T-helper 17 cell (primary cell): Measurements from ENCODE around the gene THG1L. TPM values are rescaled to one million over a fixed set of nuclear protein-coding genes. Genes with fewer than 3 reads are reported as not detected.
"Not testable (repeated sequence)": the region's sequence is repeated elsewhere in the genome, so short reads cannot be mapped to it uniquely, and the experiment has no call there.

Experiments
- ATAC-seq: fragments of 150-1000 bp; cut with Tn5 transposase; 2 replicates; pipeline ENCODE4 v1.10.0; 2021; ENCODE audit warnings: mild to moderate bottlenecking, moderate library complexity
- DNase-seq, 3 donors: peaks; one replicate each; pipeline versions ENCODE4 v3.0.0 to v3.0.0-alpha.2; 2020 to 2021
- H3K9me3 ChIP-seq: one replicate; pipeline ENCODE4 v1.7.0; 2013; ENCODE audit warnings: low read length, mild to moderate bottlenecking; ENCODE audit not compliant: control insufficient read depth, poor library complexity, severe bottlenecking
- H3K27ac Mint-ChIP-seq: one replicate; pipeline ENCODE4 v1.8.0; 2022; ENCODE audit warnings: mild to moderate bottlenecking, moderate library complexity, mixed read lengths
- H3K27me3 Mint-ChIP-seq: one replicate; pipeline ENCODE4 v1.8.0; 2022; ENCODE audit warnings: mixed read lengths
- H3K36me3 Mint-ChIP-seq: one replicate; pipeline ENCODE4 v1.8.0; 2022; ENCODE audit warnings: low read depth, mixed read lengths
- H3K4me1 Mint-ChIP-seq: one replicate; pipeline ENCODE4 v1.8.0; 2022; ENCODE audit warnings: mild to moderate bottlenecking, mixed read lengths
- H3K4me3 Mint-ChIP-seq: one replicate; pipeline ENCODE4 v1.8.0; 2022; ENCODE audit warnings: mild to moderate bottlenecking, moderate library complexity, mixed read lengths
- total RNA-seq, 4 donors: library from RNA in 2 of 4; stranded (reverse) in 2 of 4; gene quantifications; one replicate each; pipeline ENCODE4 v1.2.3 and lab custom pipeline; 2022 to 2026

THG1L gene
- total RNA-seq, 2 donors from 2014 or later, result 5.2 to 5.5 TPM

DNA sequence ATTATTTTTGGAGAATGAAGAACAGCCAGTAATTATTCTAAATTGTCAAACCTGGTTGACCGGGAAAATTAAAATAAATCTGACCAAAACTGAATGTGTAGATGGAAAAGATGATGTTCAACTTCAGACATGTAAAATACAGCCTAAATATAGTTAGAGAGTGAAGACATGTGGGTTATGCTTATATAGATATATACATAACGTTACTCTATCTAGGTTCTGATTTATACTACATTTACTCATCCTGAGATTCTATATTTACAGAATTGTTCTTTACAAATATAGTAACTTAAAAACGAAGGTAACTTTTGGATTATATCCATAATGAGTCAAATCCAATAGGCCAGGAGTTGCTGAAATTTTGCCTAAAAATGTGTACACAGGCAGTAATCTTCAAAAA lies 20.8 kb upstream of the THG1L start:
- ATAC-seq, result no peak
- DNase-seq, result no peak
- H3K27me3 Mint-ChIP-seq, result no peaks in the 10 kb centered on the region
- no peaks in the 10 kb centered on the region for H3K9me3 ChIP-seq
- H3K27ac Mint-ChIP-seq, result no peak overlapping the region
- no peaks in the 10 kb centered on the region for H3K36me3 Mint-ChIP-seq
- no peaks in the 10 kb centered on the region for H3K4me1 Mint-ChIP-seq
- H3K4me3 Mint-ChIP-seq, result no peak overlapping the region

DNA sequence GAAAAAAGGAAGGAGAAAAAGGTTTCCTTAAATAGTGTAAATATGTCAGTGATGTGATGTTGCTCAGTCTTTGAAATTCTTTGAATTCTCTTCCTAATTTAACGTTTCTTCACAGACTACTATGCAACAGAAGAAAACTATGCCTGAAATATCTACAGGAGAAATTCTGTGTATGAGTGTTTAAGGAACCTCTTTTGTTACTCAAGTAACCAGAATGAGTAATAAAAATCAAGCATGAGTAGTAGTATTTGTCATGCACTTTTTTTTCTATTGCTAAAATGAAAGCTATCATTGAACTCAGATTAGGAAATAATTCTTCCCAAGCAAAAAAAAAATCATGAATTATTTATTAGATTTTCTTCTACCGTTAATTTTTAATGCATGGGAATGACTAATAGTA lies 20.3 kb upstream of the THG1L start:
- no peak overlapping the region for H3K27ac Mint-ChIP-seq
- H3K4me3 Mint-ChIP-seq, result no peak overlapping the region
- no peaks in the 10 kb centered on the region for H3K27me3 Mint-ChIP-seq
- no peak for ATAC-seq
- no peaks in the 10 kb centered on the region for H3K4me1 Mint-ChIP-seq
- no peak for DNase-seq
- no peaks in the 10 kb centered on the region for H3K9me3 ChIP-seq
- no peaks in the 10 kb centered on the region for H3K36me3 Mint-ChIP-seq

DNA sequence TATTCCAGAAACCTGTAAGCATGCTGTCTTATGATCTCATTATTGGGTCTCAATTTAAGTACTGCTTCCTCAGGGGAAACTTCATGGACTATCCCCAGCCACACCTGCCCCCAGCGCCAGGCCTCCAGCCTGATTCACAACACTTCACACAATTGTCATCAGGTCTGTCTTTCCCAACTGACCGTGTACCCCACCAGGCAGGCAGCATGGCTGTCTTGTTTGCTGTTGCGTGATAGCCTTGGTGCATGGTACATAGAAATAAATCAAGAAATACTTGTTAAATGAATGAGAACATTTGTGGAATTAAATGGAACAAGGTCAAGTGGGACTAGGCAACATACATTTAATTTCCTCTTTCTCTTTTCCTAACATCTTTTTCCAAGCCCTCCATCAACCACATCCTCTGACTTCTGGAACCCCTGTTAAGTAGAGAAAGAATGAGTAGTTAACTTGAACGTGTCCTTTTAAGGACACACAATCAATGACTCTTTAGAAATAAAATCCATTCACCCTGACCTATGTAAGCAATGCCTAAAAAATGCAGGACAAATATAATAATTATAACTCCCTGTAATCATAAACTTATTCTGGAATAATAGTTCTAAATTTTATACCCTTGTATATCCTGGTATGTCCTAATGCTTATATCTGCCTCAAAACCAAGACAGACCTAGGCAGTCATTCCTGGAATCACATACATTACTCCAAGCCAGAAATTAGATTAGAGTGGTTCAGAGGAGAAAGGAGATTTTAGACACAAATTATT lies 17.2 kb upstream of the THG1L start:
- Mint-ChIP-seq H3K4me3 (no peak overlapping the region), H3K27me3 (no peaks in the 10 kb centered on the region), H3K27ac (peak overlapping the region; percentile 45), H3K4me1 (peaks cover 17% of the 10 kb centered on the region), H3K36me3 (no peaks in the 10 kb centered on the region)
- H3K9me3 ChIP-seq, result no peaks in the 10 kb centered on the region
- no peak for DNase-seq
- ATAC-seq, result no peak

DNA sequence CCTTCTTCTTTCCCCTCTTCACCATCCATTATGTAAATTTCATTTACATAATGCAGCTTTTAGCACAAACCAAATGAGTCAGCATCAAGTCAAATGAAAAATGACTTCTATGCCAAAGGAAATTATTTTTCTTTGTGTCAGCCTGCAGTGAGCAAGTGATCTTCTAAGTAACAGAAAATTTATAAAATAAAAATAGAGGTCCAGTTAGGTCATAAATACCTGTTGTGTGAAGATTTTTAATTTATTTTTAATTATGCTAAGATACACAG lies 16.7 kb upstream of the THG1L start:
- Mint-ChIP-seq H3K27ac (peak overlapping the region; percentile 45), H3K36me3 (no peaks in the 10 kb centered on the region), H3K4me3 (no peak overlapping the region), H3K27me3 (no peaks in the 10 kb centered on the region), H3K4me1 (peaks cover 17% of the 10 kb centered on the region)
- H3K9me3 ChIP-seq, result no peaks in the 10 kb centered on the region
- ATAC-seq (no peak), DNase-seq (no peak)

DNA sequence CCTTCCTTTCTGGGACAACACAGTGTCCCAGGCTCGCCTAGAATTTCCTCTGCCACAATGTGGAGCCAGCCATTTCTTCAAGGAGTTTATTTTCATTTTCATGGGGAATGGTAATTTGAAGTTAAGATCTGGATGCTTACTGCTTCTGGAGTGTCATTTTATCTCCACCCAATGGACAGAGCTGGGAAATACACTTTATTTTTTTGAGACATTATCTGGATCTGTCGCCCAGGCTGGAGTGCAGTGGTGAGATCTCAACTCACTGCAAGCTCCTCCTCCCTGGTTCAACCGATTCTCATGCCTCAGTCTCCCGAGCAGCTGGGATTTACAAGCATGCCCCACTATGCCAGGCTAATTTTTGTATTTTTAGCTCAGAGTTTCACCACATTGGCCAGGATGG lies 12.7 kb upstream of the THG1L start:
- DNase-seq, result no peak
- no peaks in the 10 kb centered on the region for H3K9me3 ChIP-seq
- ATAC-seq, result peak; percentile 85
- no peaks in the 10 kb centered on the region for H3K36me3 Mint-ChIP-seq
- H3K4me3 Mint-ChIP-seq, result peak overlapping the region; percentile 71
- no peaks in the 10 kb centered on the region for H3K27me3 Mint-ChIP-seq
- peaks cover 18% of the 10 kb centered on the region for H3K4me1 Mint-ChIP-seq
- H3K27ac Mint-ChIP-seq, result peak overlapping the region; percentile 80

DNA sequence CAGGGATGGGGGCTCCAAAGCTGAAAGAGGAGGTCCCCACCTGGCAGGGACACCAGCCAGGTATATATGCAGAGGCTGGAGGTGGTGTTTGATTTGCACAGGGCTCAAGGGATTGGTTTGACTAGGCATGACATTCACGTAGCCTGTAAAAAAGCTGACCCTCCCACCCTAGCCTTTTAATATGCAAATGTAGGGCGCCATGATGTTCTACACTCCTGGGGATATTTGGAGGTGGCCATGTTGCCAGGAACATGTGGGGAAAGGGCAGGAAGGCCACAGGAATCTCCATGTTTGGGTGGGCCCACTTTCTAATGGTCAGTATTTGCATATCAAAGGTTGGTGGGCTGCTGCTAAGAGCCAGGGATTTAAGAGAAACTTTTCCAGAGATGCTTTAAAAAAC lies 12.0 kb upstream of the THG1L start:
- Mint-ChIP-seq H3K27ac (no peak overlapping the region), H3K4me1 (peaks cover 20% of the 10 kb centered on the region), H3K4me3 (no peak overlapping the region), H3K36me3 (peaks cover 2% of the 10 kb centered on the region), H3K27me3 (no peaks in the 10 kb centered on the region)
- ATAC-seq, result no peak
- H3K9me3 ChIP-seq, result no peaks in the 10 kb centered on the region
- no peak for DNase-seq

DNA sequence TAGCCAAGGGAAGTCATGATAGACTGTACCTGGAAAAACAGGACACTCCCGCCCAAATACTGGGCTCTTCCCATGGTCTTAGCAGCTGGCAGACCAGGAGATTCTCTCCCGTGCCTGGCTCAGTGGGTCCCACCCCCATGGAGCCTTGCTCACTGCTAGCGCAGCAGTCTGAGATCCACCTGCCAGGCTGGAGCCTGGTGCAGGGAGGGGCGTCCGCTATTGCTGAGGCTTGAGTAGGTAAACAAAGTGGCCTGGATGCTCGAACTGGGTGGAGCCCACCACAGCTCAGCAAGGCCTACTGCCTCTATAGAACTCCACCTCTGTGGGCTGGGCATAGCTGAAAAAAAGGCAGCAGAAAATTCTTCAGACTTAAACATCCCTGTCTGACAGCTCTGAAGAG lies 10.1 kb upstream of the THG1L start:
- Mint-ChIP-seq H3K27me3 (no peaks in the 10 kb centered on the region), H3K36me3 (peaks cover 5% of the 10 kb centered on the region), H3K4me3 (no peak overlapping the region), H3K4me1 (peaks cover 20% of the 10 kb centered on the region), H3K27ac (no peak overlapping the region)
- no peak for ATAC-seq
- DNase-seq, result no peak
- no peaks in the 10 kb centered on the region for H3K9me3 ChIP-seq

DNA sequence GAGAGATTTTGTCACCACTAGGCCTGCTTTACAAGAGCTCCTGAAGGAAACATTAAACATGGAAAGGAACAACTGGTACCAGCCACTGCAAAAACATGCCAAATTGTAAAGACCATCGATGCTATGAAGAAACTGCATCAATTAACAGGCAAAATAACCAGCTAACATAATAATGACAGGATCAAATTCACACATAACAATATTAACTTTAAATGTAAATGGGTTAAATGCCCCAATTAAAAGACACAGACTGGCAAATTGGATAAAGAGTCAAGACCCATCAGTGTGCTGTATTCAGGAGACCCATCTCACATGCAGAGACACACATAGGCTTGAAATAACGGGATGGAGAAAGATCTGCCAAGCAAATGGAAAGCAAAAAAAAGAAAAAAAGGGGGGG lies 8.3 kb upstream of the THG1L start:
- not testable (repeated sequence) for DNase-seq, H3K9me3 ChIP-seq, H3K4me3 Mint-ChIP-seq, H3K36me3 Mint-ChIP-seq, H3K27ac Mint-ChIP-seq, ATAC-seq, H3K27me3 Mint-ChIP-seq
- H3K4me1 Mint-ChIP-seq, result peaks cover 12% of the 10 kb centered on the region

DNA sequence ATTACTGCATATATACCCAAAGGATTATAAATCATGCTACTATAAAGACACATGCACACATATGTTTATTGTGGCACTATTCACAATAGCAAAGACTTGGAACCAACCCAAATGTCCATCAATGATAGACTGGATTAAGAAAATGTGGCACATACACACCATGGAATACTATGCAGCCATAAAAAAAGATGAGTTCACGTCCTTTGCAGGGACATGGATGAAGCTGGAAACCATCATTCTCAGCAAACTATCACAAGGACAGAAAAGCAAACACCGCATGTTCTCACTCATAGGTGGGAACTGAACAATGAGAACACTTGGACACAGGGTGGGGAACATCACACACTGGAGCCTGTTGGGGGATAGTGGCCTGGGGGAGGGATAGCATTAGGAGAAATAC lies 4.6 kb upstream of the THG1L start:
- DNase-seq, H3K27me3 Mint-ChIP-seq, ATAC-seq, H3K9me3 ChIP-seq, H3K36me3 Mint-ChIP-seq, H3K4me1 Mint-ChIP-seq, H3K27ac Mint-ChIP-seq, H3K4me3 Mint-ChIP-seq: not testable (repeated sequence)

DNA sequence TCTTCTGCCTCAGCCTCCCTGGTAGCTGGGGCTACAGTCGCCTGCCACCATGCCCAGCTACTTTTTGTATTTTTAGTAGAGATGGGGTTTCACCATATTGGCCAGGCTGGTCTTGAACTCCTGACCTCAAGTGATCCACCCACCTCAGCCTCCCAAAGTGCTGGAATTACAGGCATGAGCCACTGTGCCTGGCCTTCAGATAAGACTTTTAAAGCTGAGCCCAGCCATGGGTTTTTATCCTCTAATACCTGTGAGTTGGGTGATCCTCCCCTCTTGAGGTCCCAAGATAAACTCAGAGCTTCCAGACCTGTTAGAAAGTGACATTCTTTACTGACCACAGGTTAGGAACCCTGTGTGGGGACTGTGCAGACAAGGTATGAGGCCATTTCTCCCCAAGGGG lies 3.4 kb upstream of the THG1L start:
- H3K27ac Mint-ChIP-seq, H3K27me3 Mint-ChIP-seq, DNase-seq, H3K36me3 Mint-ChIP-seq, ATAC-seq, H3K9me3 ChIP-seq, H3K4me3 Mint-ChIP-seq: not testable (repeated sequence)
- peaks cover 13% of the 10 kb centered on the region for H3K4me1 Mint-ChIP-seq

DNA sequence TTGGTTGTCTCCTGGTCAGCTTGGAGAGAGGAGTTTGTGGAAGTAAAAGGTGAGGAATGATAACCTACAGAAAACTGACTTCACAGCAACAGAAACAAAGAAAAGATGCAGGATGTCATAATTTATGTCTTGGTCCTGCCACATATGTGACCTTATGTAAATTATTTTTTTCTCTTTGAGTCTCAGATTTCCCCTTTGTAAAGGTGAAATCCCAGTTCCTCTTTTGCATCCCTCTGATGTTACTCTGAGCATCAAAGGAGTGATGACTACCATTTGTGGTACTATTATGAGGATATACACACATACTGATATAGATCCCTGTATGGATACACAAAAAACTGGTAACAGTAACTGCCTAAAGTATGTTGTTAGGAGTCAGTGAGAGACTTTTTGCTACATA lies 1.4 kb upstream of the THG1L start:
- no peak overlapping the region for H3K4me3 Mint-ChIP-seq
- H3K27me3 Mint-ChIP-seq, result no peaks in the 10 kb centered on the region
- H3K9me3 ChIP-seq, result no peaks in the 10 kb centered on the region
- H3K4me1 Mint-ChIP-seq, result peaks cover 13% of the 10 kb centered on the region
- H3K27ac Mint-ChIP-seq, result no peak overlapping the region
- DNase-seq, result no peak
- H3K36me3 Mint-ChIP-seq, result peaks cover 3% of the 10 kb centered on the region
- ATAC-seq, result no peak

DNA sequence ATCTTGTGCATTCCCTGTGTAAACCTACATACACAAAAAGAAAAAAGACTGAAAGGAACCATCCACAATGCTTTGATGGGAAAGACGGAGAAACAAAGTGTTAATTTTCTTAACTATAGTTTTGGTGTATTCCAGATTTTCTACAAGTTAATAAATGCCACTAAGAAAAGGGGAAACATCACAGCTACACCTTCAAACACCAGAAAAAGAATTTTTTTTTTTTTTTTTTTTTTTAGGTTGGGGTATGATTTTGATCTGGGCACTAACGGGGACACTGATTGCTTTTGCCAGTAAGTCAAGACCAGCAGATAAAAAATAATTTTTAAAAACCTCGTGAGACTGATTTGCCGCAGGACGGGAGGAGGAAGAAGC lies 334 bp upstream of the THG1L start:
- ATAC-seq, result no peak
- Mint-ChIP-seq H3K4me3 (peak overlapping the region; percentile 93), H3K27ac (peak overlapping the region; percentile 92), H3K4me1 (peaks cover 13% of the 10 kb centered on the region), H3K36me3 (no peaks in the 10 kb centered on the region), H3K27me3 (no peaks in the 10 kb centered on the region)
- no peak for DNase-seq
- H3K9me3 ChIP-seq, result no peaks in the 10 kb centered on the region

DNA sequence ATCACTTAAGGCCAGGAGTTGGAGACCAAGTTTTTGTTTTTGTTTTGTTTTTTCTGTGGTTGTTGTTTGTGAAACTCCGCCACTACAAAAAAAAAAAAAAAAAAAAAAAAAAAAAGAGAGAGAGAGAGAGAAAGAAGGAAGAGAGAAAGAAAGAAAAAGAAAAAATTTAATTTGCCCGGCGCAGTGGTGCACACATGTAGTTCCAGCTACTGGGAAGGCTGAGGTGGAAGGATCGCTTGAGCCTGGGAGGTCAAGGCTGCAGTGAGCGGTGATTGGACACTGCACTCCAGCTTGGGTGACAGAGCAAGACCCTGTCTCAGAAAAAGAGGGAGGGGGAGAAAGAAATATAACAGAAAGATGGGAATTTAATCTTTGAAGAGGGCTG lies 902 bp downstream of the THG1L start:
- Mint-ChIP-seq H3K27me3 (no peaks in the 10 kb centered on the region), H3K36me3 (no peaks in the 10 kb centered on the region), H3K4me1 (peaks cover 13% of the 10 kb centered on the region), H3K4me3 (peak overlapping the region; percentile 93), H3K27ac (peak overlapping the region; percentile 92)
- DNase-seq (no peak), ATAC-seq (no peak)
- H3K9me3 ChIP-seq, result no peaks in the 10 kb centered on the region

DNA sequence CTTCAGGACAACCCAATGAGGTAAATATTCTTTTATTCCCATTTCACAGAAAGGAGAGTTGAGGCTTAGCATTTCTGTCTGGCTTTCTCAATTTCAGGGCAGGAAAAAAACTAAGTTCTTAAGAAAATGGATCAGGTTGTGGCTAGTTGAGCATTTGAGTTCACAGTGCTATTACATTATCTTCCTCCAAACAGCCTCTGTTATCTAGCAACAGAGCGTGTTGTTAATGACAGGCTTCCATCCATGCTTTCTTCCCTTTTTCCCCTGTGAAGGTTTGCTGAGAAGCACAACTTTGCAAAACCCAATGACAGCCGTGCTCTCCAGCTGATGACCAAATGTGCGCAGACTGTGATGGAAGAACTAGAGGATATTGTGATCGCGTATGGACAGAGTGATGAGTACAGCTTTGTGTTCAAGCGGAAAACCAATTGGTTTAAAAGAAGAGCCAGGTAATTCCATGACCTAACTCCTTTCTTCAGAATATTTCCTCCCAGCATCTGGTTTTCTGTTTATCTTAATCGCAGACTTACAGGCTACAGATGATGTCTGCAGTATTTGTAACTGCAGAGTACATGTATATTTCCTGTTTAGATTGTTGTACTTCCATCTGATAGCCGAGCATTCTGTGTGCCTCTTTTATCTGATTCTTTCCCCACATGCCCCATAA lies 1.5 kb downstream of the THG1L start:
- Mint-ChIP-seq H3K27me3 (no peaks in the 10 kb centered on the region), H3K36me3 (no peaks in the 10 kb centered on the region), H3K4me1 (peaks cover 13% of the 10 kb centered on the region), H3K4me3 (no peak overlapping the region), H3K27ac (peak overlapping the region; percentile 47)
- DNase-seq (no peak), ATAC-seq (no peak)
- no peaks in the 10 kb centered on the region for H3K9me3 ChIP-seq
